Measurements from ENCODE around the gene TLK1. TPM values are rescaled to one million over a fixed set of nuclear protein-coding genes. Genes with fewer than 3 reads are reported as not detected.

Gene TLK1
- total and polyA plus RNA-seq, 4 donors, result 7.7 to 19.6 (median 15.6) TPM

GRCh38 chr2:171200469-171200868 lies 39.8 kb upstream of the TLK1 start (continued):
- TF ChIP-seq, protein P1, sequence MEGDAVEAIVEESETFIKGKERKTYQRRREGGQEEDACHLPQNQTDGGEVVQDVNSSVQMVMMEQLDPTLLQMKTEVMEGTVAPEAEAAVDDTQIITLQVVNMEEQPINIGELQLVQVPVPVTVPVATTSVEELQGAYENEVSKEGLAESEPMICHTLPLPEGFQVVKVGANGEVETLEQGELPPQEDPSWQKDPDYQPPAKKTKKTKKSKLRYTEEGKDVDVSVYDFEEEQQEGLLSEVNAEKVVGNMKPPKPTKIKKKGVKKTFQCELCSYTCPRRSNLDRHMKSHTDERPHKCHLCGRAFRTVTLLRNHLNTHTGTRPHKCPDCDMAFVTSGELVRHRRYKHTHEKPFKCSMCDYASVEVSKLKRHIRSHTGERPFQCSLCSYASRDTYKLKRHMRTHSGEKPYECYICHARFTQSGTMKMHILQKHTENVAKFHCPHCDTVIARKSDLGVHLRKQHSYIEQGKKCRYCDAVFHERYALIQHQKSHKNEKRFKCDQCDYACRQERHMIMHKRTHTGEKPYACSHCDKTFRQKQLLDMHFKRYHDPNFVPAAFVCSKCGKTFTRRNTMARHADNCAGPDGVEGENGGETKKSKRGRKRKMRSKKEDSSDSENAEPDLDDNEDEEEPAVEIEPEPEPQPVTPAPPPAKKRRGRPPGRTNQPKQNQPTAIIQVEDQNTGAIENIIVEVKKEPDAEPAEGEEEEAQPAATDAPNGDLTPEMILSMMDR (IDR thresholded peaks at IDR 0.05; ENCODE audit: low read depth, low read length, missing input control), result no peak
- TF ChIP-seq EGR1 (IDR thresholded peaks at IDR 0.05; ENCODE audit: low read depth in 2 of 2), result no peak
- no peak for TF ChIP-seq ATF3 (IDR thresholded peaks at IDR 0.05)

- Histone ChIP-seq H3K36me3 (ENCODE audit: control insufficient read depth in 4 of 4, insufficient read depth in 3 of 4, low read depth in 1 of 4, low read length in 3 of 4) (no peaks in the 10 kb centered on the region), H3K27me3 (ENCODE audit: control insufficient read depth in 4 of 4, insufficient read depth in 4 of 4, low read length in 3 of 4) (no peaks in the 10 kb centered on the region), H3K9me3 (ENCODE audit: control insufficient read depth in 4 of 4, low read length in 3 of 4) (no peaks in the 10 kb centered on the region), H3K27ac (ENCODE audit: low read depth in 1 of 2, low read length in 2 of 2) (no peak overlapping the region), H3K4me3 (ENCODE audit: low read depth in 1 of 3, low read length in 3 of 3) (no peak overlapping the region), H3K4me1 (ENCODE audit: control insufficient read depth in 4 of 4, insufficient read depth in 4 of 4, low read length in 3 of 4) (no peaks in the 10 kb centered on the region), H3K9ac (ENCODE audit: low read depth in 1 of 2, low read length in 2 of 2) (no peak overlapping the region)
- DNase-seq (ENCODE audit: low spot score), result no peak
- TF ChIP-seq TAF1 (conservative IDR thresholded peaks at IDR 0.05), result no peak
- no peak for TF ChIP-seq ATF3 (IDR thresholded peaks at IDR 0.05)
- no peak for TF ChIP-seq FOXA2 (IDR thresholded peaks at IDR 0.05)
- no peak for TF ChIP-seq JUND (IDR thresholded peaks at IDR 0.05)
- no peak for TF ChIP-seq EGR1 (IDR thresholded peaks at IDR 0.05; ENCODE audit: low read depth in 2 of 2)
- TF ChIP-seq GABPA (IDR thresholded peaks at IDR 0.05 in 1 of 2, conservative IDR thresholded peaks at IDR 0.05 in 1 of 2), result no peak
- TF ChIP-seq RXRA (IDR thresholded peaks at IDR 0.05), result no peak
- TF ChIP-seq RAD21 (IDR thresholded peaks at IDR 0.05), result no peak
- TF ChIP-seq, protein P2, sequence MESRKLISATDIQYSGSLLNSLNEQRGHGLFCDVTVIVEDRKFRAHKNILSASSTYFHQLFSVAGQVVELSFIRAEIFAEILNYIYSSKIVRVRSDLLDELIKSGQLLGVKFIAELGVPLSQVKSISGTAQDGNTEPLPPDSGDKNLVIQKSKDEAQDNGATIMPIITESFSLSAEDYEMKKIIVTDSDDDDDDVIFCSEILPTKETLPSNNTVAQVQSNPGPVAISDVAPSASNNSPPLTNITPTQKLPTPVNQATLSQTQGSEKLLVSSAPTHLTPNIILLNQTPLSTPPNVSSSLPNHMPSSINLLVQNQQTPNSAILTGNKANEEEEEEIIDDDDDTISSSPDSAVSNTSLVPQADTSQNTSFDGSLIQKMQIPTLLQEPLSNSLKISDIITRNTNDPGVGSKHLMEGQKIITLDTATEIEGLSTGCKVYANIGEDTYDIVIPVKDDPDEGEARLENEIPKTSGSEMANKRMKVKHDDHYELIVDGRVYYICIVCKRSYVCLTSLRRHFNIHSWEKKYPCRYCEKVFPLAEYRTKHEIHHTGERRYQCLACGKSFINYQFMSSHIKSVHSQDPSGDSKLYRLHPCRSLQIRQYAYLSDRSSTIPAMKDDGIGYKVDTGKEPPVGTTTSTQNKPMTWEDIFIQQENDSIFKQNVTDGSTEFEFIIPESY (IDR thresholded peaks at IDR 0.05), result no peak
- TF ChIP-seq FOXA1 (IDR thresholded peaks at IDR 0.05), result no peak
- TF ChIP-seq, protein P1 (IDR thresholded peaks at IDR 0.05; ENCODE audit: low read depth, low read length, missing input control), result no peak
- TF ChIP-seq MAX (IDR thresholded peaks at IDR 0.05), result no peak
- TF ChIP-seq HNF4G (IDR thresholded peaks at IDR 0.05), result no peak
- no peak for TF ChIP-seq NR2F2 (IDR thresholded peaks at IDR 0.05)
- TF ChIP-seq, protein P3, sequence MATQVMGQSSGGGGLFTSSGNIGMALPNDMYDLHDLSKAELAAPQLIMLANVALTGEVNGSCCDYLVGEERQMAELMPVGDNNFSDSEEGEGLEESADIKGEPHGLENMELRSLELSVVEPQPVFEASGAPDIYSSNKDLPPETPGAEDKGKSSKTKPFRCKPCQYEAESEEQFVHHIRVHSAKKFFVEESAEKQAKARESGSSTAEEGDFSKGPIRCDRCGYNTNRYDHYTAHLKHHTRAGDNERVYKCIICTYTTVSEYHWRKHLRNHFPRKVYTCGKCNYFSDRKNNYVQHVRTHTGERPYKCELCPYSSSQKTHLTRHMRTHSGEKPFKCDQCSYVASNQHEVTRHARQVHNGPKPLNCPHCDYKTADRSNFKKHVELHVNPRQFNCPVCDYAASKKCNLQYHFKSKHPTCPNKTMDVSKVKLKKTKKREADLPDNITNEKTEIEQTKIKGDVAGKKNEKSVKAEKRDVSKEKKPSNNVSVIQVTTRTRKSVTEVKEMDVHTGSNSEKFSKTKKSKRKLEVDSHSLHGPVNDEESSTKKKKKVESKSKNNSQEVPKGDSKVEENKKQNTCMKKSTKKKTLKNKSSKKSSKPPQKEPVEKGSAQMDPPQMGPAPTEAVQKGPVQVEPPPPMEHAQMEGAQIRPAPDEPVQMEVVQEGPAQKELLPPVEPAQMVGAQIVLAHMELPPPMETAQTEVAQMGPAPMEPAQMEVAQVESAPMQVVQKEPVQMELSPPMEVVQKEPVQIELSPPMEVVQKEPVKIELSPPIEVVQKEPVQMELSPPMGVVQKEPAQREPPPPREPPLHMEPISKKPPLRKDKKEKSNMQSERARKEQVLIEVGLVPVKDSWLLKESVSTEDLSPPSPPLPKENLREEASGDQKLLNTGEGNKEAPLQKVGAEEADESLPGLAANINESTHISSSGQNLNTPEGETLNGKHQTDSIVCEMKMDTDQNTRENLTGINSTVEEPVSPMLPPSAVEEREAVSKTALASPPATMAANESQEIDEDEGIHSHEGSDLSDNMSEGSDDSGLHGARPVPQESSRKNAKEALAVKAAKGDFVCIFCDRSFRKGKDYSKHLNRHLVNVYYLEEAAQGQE (IDR thresholded peaks at IDR 0.05), result no peak
- WGBS, result 97% methylated on average over 4 of the region's 4 CpGs
Observed at GRCh38 chr2:171191021-171191420, 30.3 kb upstream of the TLK1 start.
